GM19043 (cell line): Measurements from ENCODE around the gene FGD3.
"Not testable (repeated sequence)": the region's sequence is repeated elsewhere in the genome, so short reads cannot be mapped to it uniquely, and the experiment has no call there.

Experiments
- ATAC-seq: cut with Tn5 transposase; IDR thresholded peaks from one replicate; pipeline ENCODE4 v1.9.1; 2021; ENCODE audit warnings: low read depth; ENCODE audit not compliant: unreplicated experiment

FGD3 gene

GRCh38 chr9:93004561-93004960, 57.2 kb downstream of the FGD3 start:
- ATAC-seq, result no peak

- ATAC-seq, result no peak
These were observed 58.6 kb downstream of the FGD3 start for GRCh38 chr9:93005876-93006275.

GRCh38 chr9:93007529-93008058, 60.3 kb downstream of the FGD3 start:
- no peak for ATAC-seq

GRCh38 chr9:93008457-93008856, 61.1 kb downstream of the FGD3 start:
- no peak for ATAC-seq

- no peak for ATAC-seq
These were observed 62.2 kb downstream of the FGD3 start for GRCh38 chr9:93009337-93010015.

GRCh38 chr9:93010056-93010455, 62.7 kb downstream of the FGD3 start:
- no peak for ATAC-seq

GRCh38 chr9:93010704-93011103, 63.4 kb downstream of the FGD3 start:
- ATAC-seq, result no peak

GRCh38 chr9:93011114-93011513, 63.8 kb downstream of the FGD3 start:
- no peak for ATAC-seq

GRCh38 chr9:93012963-93013855, 65.9 kb downstream of the FGD3 start:
- ATAC-seq, result no peak

GRCh38 chr9:93013856-93014582, 66.7 kb downstream of the FGD3 start:
- no peak for ATAC-seq

GRCh38 chr9:93015190-93015589, 67.9 kb downstream of the FGD3 start:
- ATAC-seq, result not testable (repeated sequence)

GRCh38 chr9:93017621-93018020, 70.3 kb downstream of the FGD3 start:
- no peak for ATAC-seq

- no peak for ATAC-seq
These were observed 72.8 kb downstream of the FGD3 start for GRCh38 chr9:93020151-93020550.

GRCh38 chr9:93020771-93021670, 73.7 kb downstream of the FGD3 start:
- no peak for ATAC-seq

- no peak for ATAC-seq
These were observed 74.7 kb downstream of the FGD3 start for GRCh38 chr9:93022066-93022465.

GRCh38 chr9:93022721-93023520, 75.6 kb downstream of the FGD3 start:
- no peak for ATAC-seq

- no peak for ATAC-seq
These were observed 76.1 kb downstream of the FGD3 start for GRCh38 chr9:93023521-93023815.

GRCh38 chr9:93024646-93024910, 77.3 kb downstream of the FGD3 start:
- ATAC-seq, result no peak

- no peak for ATAC-seq
These were observed 77.8 kb downstream of the FGD3 start for GRCh38 chr9:93024986-93025630.
